HUDEP-2 (cell line): ENCODE results near the gene JAKMIP2.
"Not testable (repeated sequence)": the region's sequence is repeated elsewhere in the genome, so short reads cannot be mapped to it uniquely, and the experiment has no call there.

Source experiments
- DNase-seq, 76 experiments: peaks; one replicate each; lab custom pipeline; 2025; ENCODE audit not compliant: unreplicated experiment in 76 of 76; lab: John Stamatoyannopoulos, UW

JAKMIP2 gene

GRCh38 chr5:147617711-147618350 lies 164.7 kb downstream of the JAKMIP2 start:
- DNase-seq, result no peak

GRCh38 chr5:147617191-147617606 lies 165.3 kb downstream of the JAKMIP2 start:
- DNase-seq, result no peak

GRCh38 chr5:147616421-147616820 lies 166.1 kb downstream of the JAKMIP2 start:
- no peak for DNase-seq

DNA sequence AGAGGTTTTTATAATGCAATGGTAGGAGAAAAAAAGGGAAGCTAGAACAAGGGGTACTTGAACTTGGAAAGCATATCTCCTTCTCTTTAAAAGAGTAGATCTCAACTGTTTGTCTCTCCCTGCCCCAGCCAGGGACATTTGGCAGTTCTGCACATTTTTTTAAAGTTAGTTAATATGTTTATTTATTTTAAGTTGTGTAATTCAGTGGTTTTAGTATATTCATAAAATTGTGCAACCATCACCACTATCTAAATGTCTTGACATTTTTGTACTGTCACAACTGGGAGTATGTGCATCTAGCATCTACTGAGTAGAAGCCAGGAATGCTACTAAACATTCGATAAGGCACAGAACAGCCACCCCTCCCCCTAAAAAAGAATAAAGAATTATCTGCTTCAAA lies 169.2 kb downstream of the JAKMIP2 start:
- DNase-seq, result no peak

- DNase-seq, result no peak
These were observed 171.0 kb downstream of the JAKMIP2 start for GRCh38 chr5:147611483-147611882.

- no peak for DNase-seq
These were observed 171.7 kb downstream of the JAKMIP2 start for GRCh38 chr5:147610798-147611197.

- no peak for DNase-seq
These were observed 180.9 kb downstream of the JAKMIP2 start for GRCh38 chr5:147601652-147602051.

DNA sequence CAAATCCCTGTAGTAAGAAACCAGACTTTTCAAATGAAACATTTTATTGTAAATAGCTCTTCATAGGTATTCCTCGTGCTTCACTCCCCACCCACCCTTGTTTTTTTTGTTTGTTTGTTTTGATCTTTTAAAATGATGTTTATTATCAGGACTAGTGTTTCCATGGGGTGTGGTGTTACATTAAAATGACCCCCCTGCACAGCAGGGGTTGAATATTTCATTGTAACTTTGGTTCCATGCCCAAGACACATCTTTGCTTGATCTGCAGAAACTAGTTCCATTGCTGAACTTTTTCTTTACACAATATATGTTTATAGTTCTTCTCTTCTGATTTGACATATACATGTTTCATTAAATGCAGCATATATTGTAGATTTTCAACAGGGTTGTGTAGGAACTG lies 191.4 kb downstream of the JAKMIP2 start:
- DNase-seq, result no peak

DNA sequence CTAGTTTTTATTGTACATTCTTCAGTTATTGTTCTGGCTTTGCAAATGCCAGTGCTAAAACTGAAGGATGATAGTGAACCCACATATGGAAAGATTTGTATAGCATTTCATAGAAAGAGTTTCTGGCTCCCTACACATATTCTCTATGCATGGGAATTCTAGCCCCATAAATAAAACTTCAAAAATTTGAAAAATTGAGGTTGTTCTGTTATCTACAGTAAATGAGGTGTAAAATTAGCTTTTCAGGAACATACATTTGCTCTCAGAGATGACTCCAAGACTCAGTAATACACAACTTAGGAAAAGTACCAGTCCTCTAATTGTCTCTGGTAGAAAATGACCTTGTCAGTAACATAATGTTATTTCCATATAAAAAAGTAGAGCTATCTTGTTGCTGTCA lies 192.4 kb downstream of the JAKMIP2 start:
- DNase-seq, result no peak

DNA sequence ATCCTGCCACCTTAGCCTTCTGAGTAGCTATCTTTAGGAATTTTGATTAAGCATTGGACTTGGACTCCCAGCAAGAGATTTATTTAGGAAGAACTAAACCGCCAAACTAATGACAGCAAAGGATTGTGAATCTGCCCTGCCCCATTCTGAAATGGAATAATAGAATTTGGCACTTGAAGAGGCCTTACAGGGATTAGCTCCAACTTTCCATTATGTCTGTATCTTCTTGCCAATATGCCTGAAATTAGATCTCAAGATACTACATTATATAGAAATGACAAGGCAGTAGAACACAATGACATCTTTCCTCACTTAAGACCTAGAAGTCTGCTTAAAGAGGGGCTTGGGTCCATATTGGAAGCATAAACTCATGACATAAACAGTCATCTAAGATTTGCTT lies 195.7 kb downstream of the JAKMIP2 start:
- no peak for DNase-seq

GRCh38 chr5:147586221-147586620 lies 196.3 kb downstream of the JAKMIP2 start:
- DNase-seq, result no peak

- DNase-seq, result not testable (repeated sequence)
These were observed 200.3 kb downstream of the JAKMIP2 start for GRCh38 chr5:147582272-147582671.

DNA sequence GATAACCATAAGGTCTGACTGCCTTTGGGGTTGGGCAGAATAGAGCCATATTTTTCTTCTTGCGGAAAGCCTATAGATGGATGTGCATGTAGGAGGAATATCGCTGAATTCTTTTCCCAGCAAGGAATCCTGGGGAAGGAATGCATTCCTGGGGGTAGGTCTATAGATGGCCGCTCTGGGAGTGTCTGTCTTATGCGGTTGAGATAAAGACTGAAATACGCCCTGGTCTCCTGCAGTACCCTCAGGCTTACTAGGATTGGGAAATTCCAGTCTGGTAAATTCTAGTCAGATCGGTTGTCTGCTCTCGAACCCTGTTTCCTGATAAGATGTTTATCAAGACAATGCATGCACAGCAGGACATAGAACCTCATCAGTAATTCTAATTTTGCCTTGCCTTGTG lies 202.1 kb downstream of the JAKMIP2 start:
- not testable (repeated sequence) for DNase-seq

GRCh38 chr5:147578228-147579024 lies 204.1 kb downstream of the JAKMIP2 start:
- DNase-seq, result peak in 13 of 76 experiments; percentile 1 to 22 (median 4)

- peak in 35 of 76 experiments; percentile 1 to 68 (median 13) for DNase-seq
These were observed 205.6 kb downstream of the JAKMIP2 start for GRCh38 chr5:147576646-147577535.

- DNase-seq, result no peak
These were observed 206.9 kb downstream of the JAKMIP2 start for GRCh38 chr5:147575598-147575997.

GRCh38 chr5:147573211-147573610 lies 209.3 kb downstream of the JAKMIP2 start:
- no peak for DNase-seq

- no peak for DNase-seq
These were observed 213.7 kb downstream of the JAKMIP2 start for GRCh38 chr5:147568710-147569406.

DNA sequence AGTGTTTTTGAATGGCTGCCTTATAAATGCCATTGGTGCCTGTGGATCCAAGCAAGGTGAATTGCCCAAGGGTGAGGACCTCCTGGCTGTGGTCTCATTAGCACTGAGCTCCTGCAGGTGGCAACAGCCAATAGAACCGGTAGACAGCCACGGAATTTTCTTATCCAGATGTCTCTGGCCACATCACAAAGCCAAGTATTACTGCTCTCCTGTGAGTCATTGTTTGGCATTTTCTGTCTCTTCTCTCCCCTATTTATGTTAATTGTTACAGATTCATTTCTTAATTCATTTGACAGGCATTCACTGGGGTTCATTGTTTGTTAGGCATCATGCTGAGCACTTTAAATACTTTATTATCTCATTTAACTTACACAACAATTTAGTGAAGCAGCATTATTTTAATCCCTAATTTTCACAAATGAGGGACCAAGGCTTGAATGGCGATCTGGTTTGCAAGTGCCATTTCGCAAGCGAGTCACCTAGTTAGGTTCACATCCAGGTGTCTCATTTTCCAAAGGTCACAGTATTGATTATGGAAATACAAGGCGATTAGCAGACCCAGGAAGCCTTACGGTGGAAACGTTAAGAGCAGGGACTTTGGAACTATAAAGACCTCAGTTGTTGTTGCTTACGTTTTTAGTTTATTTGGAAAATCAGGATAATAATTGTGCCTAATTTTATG lies 214.5 kb downstream of the JAKMIP2 start:
- no peak for DNase-seq

GRCh38 chr5:147565524-147565923 lies 217.0 kb downstream of the JAKMIP2 start:
- no peak for DNase-seq
